Lung (tissue), 12 donors: ENCODE results near the gene CDS2. TPM values are rescaled to one million over a fixed set of nuclear protein-coding genes. Genes with fewer than 3 reads are reported as not detected.

ENCODE experiments used
- ATAC-seq: fragments of 200-7000 bp; cut with Tn5 transposase; one replicate; pipeline ENCODE4 v1.9.1; 2020; ENCODE audit warnings: moderate number of reproducible peaks; ENCODE audit not compliant: insufficient read depth, low FRiP score
- DNase-seq, 3 donors: peaks; one replicate each; pipeline ENCODE4 v3.0.0-alpha.2; 2013 to 2017
- H3K27ac ChIP-seq, 2 donors: one replicate each; pipeline ENCODE4 v1.5.1; 2013; ENCODE audit warnings: mild to moderate bottlenecking in 2 of 2, moderate library complexity in 2 of 2, control low read depth in 1 of 2, inconsistent platforms in 1 of 2, low read depth in 1 of 2, low read length in 1 of 2
- H3K27me3 ChIP-seq, 3 donors: one replicate each; pipeline ENCODE4 v1.5.1; 2013; ENCODE audit warnings: low read length in 2 of 3; ENCODE audit not compliant: control insufficient read depth in 3 of 3, insufficient read depth in 3 of 3
- H3K36me3 ChIP-seq, 4 donors: one replicate each; pipeline ENCODE4 v1.5.1; 2013; ENCODE audit warnings: low read length in 4 of 4, mild to moderate bottlenecking in 1 of 4, moderate library complexity in 1 of 4; ENCODE audit not compliant: control insufficient read depth in 4 of 4, insufficient read depth in 4 of 4
- H3K4me1 ChIP-seq, 5 donors: one replicate each; pipeline ENCODE4 v1.5.1; 2013; ENCODE audit warnings: low read length in 5 of 5, mild to moderate bottlenecking in 2 of 5, moderate library complexity in 1 of 5; ENCODE audit not compliant: control insufficient read depth in 5 of 5, insufficient read depth in 5 of 5
- H3K4me3 ChIP-seq: one replicate; pipeline ENCODE4 v1.5.1; 2013; ENCODE audit warnings: mild to moderate bottlenecking, control low read depth, moderate library complexity
- H3K9ac ChIP-seq, 2 donors: one replicate each; pipeline ENCODE4 v1.5.1; 2013; ENCODE audit warnings: low read length in 2 of 2, control low read depth in 1 of 2; ENCODE audit not compliant: insufficient read depth in 1 of 2
- H3K9me3 ChIP-seq, 4 donors: one replicate each; pipeline ENCODE4 v1.5.1; 2013; ENCODE audit warnings: low read length in 3 of 4, mild to moderate bottlenecking in 1 of 4, moderate library complexity in 1 of 4; ENCODE audit not compliant: control insufficient read depth in 4 of 4, insufficient read depth in 3 of 4
- CTCF ChIP-seq: IDR thresholded peaks from 2 replicates; pipeline ENCODE4 v1.5.1; 2012; ENCODE audit warnings: mild to moderate bottlenecking; ENCODE audit errors: control extremely low read depth, extremely low read depth
- WGBS, 2 donors: extraction: QIAGEN DNeasy Blood & Tissue Kit; methylation state at CpG; one replicate each; pipeline ENCODE4 v1.1.7; 2013; 5-methylcytosine and 5-hydroxymethylcytosine counted together
- polyA plus RNA-seq, 2 donors: library from polyadenylated mRNA; stranded (reverse); fragments of 200-250 nt; gene quantifications; one replicate each; pipeline ENCODE4 v1.2.1, GENCODE V29; 2013
- total RNA-seq, 2 donors: library from RNA; depleted of rRNA in 1 of 2; stranded (reverse); fragments of >200 nt in 1 of 2; gene quantifications; one replicate each; pipeline ENCODE4 v1.2.1, GENCODE V29; 2014 to 2021
- donor health status: control.
- donor health status: control.
- donor health status: Bipolar disorder and iron deficiency.
- donor health status: healthy.
- donor health status: DM: yes; HTN: yes; CAD: no.

CDS2 gene
- total and polyA plus RNA-seq, 4 donors = 15.7 to 50.8 (median 37.0) TPM

- Histone ChIP-seq H3K9ac (no peak overlapping the region), H3K4me3 (no peak overlapping the region), H3K9me3 (no peaks in the 10 kb centered on the region), H3K27me3 (no peaks in the 10 kb centered on the region), H3K4me1 (peaks cover 0 to 44% (median 0%) of the 10 kb centered on the region in 5 donors), H3K36me3 (no peaks in the 10 kb centered on the region), H3K27ac (no peak overlapping the region)
- WGBS, 2 donors = 87 to 90% methylated on average over 5 of the region's 5 CpGs
- TF ChIP-seq CTCF = no peak
- no peak for ATAC-seq
- DNase-seq = no peak
Observed at GRCh38 chr20:5153612-5154542, 27.1 kb downstream of the CDS2 start.

GRCh38 chr20:5154543-5154925 lies 27.7 kb downstream of the CDS2 start:
- WGBS, 2 donors = 97% methylated on average over 6 of the region's 6 CpGs
- Histone ChIP-seq H3K4me3 (no peak overlapping the region), H3K27ac (no peak overlapping the region), H3K4me1 (peaks cover 0 to 44% (median 0%) of the 10 kb centered on the region in 5 donors), H3K9ac (no peak overlapping the region), H3K9me3 (no peaks in the 10 kb centered on the region), H3K27me3 (no peaks in the 10 kb centered on the region), H3K36me3 (no peaks in the 10 kb centered on the region)
- TF ChIP-seq CTCF = no peak
- DNase-seq (no peak), ATAC-seq (no peak)

- Histone ChIP-seq H3K4me3 (no peak overlapping the region), H3K27ac (no peak overlapping the region), H3K27me3 (no peaks in the 10 kb centered on the region), H3K9me3 (no peaks in the 10 kb centered on the region), H3K4me1 (peaks cover 0 to 47% (median 0%) of the 10 kb centered on the region in 5 donors), H3K9ac (no peak overlapping the region), H3K36me3 (no peaks in the 10 kb centered on the region)
- ATAC-seq (no peak), DNase-seq (no peak)
- 90 to 91% methylated on average over 2 of the region's 2 CpGs for WGBS, 2 donors
- no peak for TF ChIP-seq CTCF
Observed at GRCh38 chr20:5155404-5155803, 28.6 kb downstream of the CDS2 start.
